ENCODE results near the gene LPIN2. TPM values are rescaled to one million over a fixed set of nuclear protein-coding genes. Genes with fewer than 3 reads are reported as not detected.

LPIN2 gene
- total and polyA plus RNA-seq, 3 donors from 2014 or later: 56.0 to 141 (median 109) TPM

DNA sequence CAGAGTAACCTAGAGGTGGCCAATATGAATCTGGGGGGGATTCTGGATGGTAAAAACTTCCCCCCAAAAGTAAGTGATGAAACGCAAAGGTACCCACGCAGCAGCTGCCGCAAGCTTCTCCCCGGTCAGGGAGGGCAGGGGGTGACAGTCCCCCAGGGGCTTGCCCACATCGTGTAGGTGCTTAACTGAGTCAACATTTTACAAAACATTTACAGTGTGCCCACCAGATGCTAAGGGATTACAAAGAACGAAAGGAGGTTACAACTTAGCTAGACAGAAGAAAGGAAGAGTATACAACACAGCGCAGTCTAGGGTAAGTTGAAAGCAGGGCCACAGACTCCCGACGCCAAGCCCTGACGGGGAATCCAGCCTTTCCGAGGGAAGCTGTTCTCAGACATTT, 45.6 kb downstream of the LPIN2 start:
- Histone ChIP-seq H3K36me3 (ENCODE audit: low read depth, missing control alignments) (no peaks in the 10 kb centered on the region), H3K27ac (peak overlapping the region in 1 of 2 donors; percentile 52), H3K4me1 (peaks cover 17% of the 10 kb centered on the region), H3K9me3 (no peaks in the 10 kb centered on the region), H3K27me3 (no peaks in the 10 kb centered on the region), H3K4me3 (no peak overlapping the region)
- intact Hi-C loops (cut with DNase I; ENCODE audit: low total_unique reads): no loop called here
- 83 to 97% methylated on average over 11 of the region's 11 CpGs for WGBS, 2 donors
- no peak for DNase-seq
- TF ChIP-seq, protein P1, sequence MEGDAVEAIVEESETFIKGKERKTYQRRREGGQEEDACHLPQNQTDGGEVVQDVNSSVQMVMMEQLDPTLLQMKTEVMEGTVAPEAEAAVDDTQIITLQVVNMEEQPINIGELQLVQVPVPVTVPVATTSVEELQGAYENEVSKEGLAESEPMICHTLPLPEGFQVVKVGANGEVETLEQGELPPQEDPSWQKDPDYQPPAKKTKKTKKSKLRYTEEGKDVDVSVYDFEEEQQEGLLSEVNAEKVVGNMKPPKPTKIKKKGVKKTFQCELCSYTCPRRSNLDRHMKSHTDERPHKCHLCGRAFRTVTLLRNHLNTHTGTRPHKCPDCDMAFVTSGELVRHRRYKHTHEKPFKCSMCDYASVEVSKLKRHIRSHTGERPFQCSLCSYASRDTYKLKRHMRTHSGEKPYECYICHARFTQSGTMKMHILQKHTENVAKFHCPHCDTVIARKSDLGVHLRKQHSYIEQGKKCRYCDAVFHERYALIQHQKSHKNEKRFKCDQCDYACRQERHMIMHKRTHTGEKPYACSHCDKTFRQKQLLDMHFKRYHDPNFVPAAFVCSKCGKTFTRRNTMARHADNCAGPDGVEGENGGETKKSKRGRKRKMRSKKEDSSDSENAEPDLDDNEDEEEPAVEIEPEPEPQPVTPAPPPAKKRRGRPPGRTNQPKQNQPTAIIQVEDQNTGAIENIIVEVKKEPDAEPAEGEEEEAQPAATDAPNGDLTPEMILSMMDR (IDR thresholded peaks at IDR 0.05): no peak
- TF ChIP-seq POLR2A (IDR thresholded peaks at IDR 0.05): no peak

DNA sequence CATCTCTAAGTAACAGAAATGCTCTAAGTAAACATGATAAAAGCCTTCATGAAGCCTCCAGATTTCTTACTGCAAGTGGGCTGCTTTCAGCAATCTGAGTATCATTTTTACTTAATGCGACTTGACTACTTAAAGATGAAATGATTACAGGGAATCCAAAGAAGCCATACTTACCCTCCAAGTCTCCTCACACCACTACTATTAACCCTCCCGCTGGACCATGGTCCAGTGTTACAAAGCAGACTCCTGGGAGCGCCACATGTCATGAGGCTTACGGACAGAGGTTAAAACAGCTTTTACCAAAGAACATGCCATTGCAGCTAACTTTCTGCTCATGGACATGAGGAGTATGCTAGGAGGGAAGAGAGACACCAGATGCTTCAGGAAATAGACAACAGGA, 46.4 kb downstream of the LPIN2 start:
- DNase-seq: no peak
- no peaks in the 10 kb centered on the region for H3K36me3 ChIP-seq (ENCODE audit: low read depth, missing control alignments)
- no peaks in the 10 kb centered on the region for H3K27me3 ChIP-seq
- intact Hi-C loops (cut with DNase I; ENCODE audit: low total_unique reads): no loop called here
- peaks cover 20% of the 10 kb centered on the region for H3K4me1 ChIP-seq
- no peaks in the 10 kb centered on the region for H3K9me3 ChIP-seq
- 92 to 97% methylated on average over 4 of the region's 4 CpGs for WGBS, 2 donors
- TF ChIP-seq POLR2A (IDR thresholded peaks at IDR 0.05): no peak
- TF ChIP-seq, protein P1 (IDR thresholded peaks at IDR 0.05): no peak
- H3K27ac ChIP-seq: no peak overlapping the region
- no peak overlapping the region for H3K4me3 ChIP-seq

DNA sequence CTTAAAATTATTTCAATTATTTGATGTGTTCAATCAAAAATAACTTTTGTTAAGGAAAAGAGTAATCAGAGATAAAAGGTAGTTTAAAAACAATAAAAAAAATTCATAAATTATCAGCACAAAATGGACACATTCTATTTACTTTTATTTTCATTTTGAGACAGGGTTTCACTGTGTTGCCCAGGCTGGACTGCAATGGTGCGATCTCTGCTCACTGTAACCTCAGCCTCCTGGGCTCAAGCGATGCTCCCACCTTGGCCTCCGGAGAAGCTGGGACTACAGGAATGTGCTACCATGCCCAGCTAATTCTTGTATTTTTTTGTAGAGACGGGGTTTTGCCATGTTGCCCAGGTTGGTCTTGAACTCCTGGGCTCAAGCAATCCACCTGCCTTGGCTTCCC, 47.1 kb downstream of the LPIN2 start:
- Histone ChIP-seq H3K4me1 (peaks cover 28% of the 10 kb centered on the region), H3K9me3 (no peaks in the 10 kb centered on the region), H3K27me3 (no peaks in the 10 kb centered on the region), H3K27ac (no peak overlapping the region), H3K4me3 (no peak overlapping the region), H3K36me3 (ENCODE audit: low read depth, missing control alignments) (no peaks in the 10 kb centered on the region)
- DNase-seq: no peak
- intact Hi-C loops (cut with DNase I; ENCODE audit: low total_unique reads): no loop called here
- no peak for TF ChIP-seq POLR2A (IDR thresholded peaks at IDR 0.05)
- TF ChIP-seq, protein P1 (IDR thresholded peaks at IDR 0.05): no peak
- WGBS, 2 donors: 87 to 91% methylated on average over 4 of the region's 4 CpGs

GRCh38 chr18:2964361-2965010, 48.5 kb downstream of the LPIN2 start:
- H3K4me1 ChIP-seq: peaks cover 32% of the 10 kb centered on the region
- TF ChIP-seq, protein P1 (IDR thresholded peaks at IDR 0.05): no peak
- no peak for TF ChIP-seq POLR2A (IDR thresholded peaks at IDR 0.05)
- DNase-seq: no peak
- no peaks in the 10 kb centered on the region for H3K27me3 ChIP-seq
- intact Hi-C loops (cut with DNase I; ENCODE audit: low total_unique reads): no loop called here
- H3K9me3 ChIP-seq: no peaks in the 10 kb centered on the region
- 87 to 96% methylated on average over 8 of the region's 8 CpGs for WGBS, 2 donors
- H3K36me3 ChIP-seq (ENCODE audit: low read depth, missing control alignments): no peaks in the 10 kb centered on the region
- no peak overlapping the region for H3K4me3 ChIP-seq
- H3K27ac ChIP-seq: no peak overlapping the region

Small RNA genes within 50 kb of the gene (small RNA-seq; reads per million reads assigned to genes)
- 0 reads per million in 2 donors for gene RF00156

Other genes with a start within 250 kb of the LPIN2 start
- gene EMILIN2, start 166.1 kb downstream of the LPIN2 start, total RNA-seq: 10 to 100 TPM; 26.4 to 34.1 TPM
- gene EMILIN2, start 166.1 kb downstream of the LPIN2 start, polyA plus RNA-seq (ENCODE audit: insufficient read depth, low read depth, low replicate concordance): 21.4 TPM
- 10 to 100 TPM in 1 of 2 donors, 1 to 10 TPM in 1; 9.1 to 19.9 TPM for gene MYOM1, start 206.8 kb upstream of the LPIN2 start, total RNA-seq
- 16.9 TPM for gene MYOM1, start 206.8 kb upstream of the LPIN2 start, polyA plus RNA-seq (ENCODE audit: insufficient read depth, low read depth, low replicate concordance)
- gene MYL12A, start 234.7 kb upstream of the LPIN2 start, total RNA-seq: 100 to 1,000 TPM; 148 to 177 TPM
- 219 TPM for gene MYL12A, start 234.7 kb upstream of the LPIN2 start, polyA plus RNA-seq (ENCODE audit: insufficient read depth, low read depth, low replicate concordance)
- 100 to 1,000 TPM; 215 to 255 TPM for gene MYL12B, start 249.0 kb upstream of the LPIN2 start, total RNA-seq
- 372 TPM for gene MYL12B, start 249.0 kb upstream of the LPIN2 start, polyA plus RNA-seq (ENCODE audit: insufficient read depth, low read depth, low replicate concordance)

Measured in testis (tissue), 3 donors.